ENCODE data around the gene PRDX1.
"Not testable (repeated sequence)": the region's sequence is repeated elsewhere in the genome, so short reads cannot be mapped to it uniquely, and the experiment has no call there.

The PRDX1 gene

GRCh38 chr1:45535988-45536766 lies 14.5 kb upstream of the PRDX1 start:
- no peak for DNase-seq

- DNase-seq = no peak
These were observed 10.2 kb upstream of the PRDX1 start for GRCh38 chr1:45531873-45532272.

GRCh38 chr1:45530632-45531135 lies 9.0 kb upstream of the PRDX1 start:
- no peak for DNase-seq

- no peak for DNase-seq
These were observed 4.5 kb upstream of the PRDX1 start for GRCh38 chr1:45526135-45526644.

- not testable (repeated sequence) for DNase-seq
These were observed 2.3 kb upstream of the PRDX1 start for GRCh38 chr1:45523975-45524374.

- not testable (repeated sequence) for DNase-seq
These were observed 1.8 kb upstream of the PRDX1 start for GRCh38 chr1:45523516-45523915.

- DNase-seq = peak; percentile 64
These were observed 830 bp upstream of the PRDX1 start for GRCh38 chr1:45522324-45523104.

- DNase-seq = not testable (repeated sequence)
These were observed 1.9 kb downstream of the PRDX1 start for GRCh38 chr1:45519774-45520173.

- DNase-seq = no peak
These were observed 2.8 kb downstream of the PRDX1 start for GRCh38 chr1:45518910-45519309.

- DNase-seq = not testable (repeated sequence)
These were observed 3.3 kb downstream of the PRDX1 start for GRCh38 chr1:45518366-45518765.

GRCh38 chr1:45516465-45516864 lies 5.2 kb downstream of the PRDX1 start:
- no peak for DNase-seq

- DNase-seq = no peak
These were observed 5.6 kb downstream of the PRDX1 start for GRCh38 chr1:45516036-45516435.

GRCh38 chr1:45513532-45514260 lies 8.0 kb downstream of the PRDX1 start:
- peak; percentile 60 for DNase-seq

GRCh38 chr1:45512641-45513054 lies 9.0 kb downstream of the PRDX1 start:
- DNase-seq = peak; percentile 60

GRCh38 chr1:45510972-45511527 lies 10.6 kb downstream of the PRDX1 start:
- no peak for DNase-seq

GRCh38 chr1:45510036-45510971 lies 11.4 kb downstream of the PRDX1 start:
- no peak for DNase-seq

- peak; percentile 34 for DNase-seq
These were observed 13.2 kb downstream of the PRDX1 start for GRCh38 chr1:45508295-45509151.

- DNase-seq = no peak
These were observed 13.8 kb downstream of the PRDX1 start for GRCh38 chr1:45507893-45508292.

GRCh38 chr1:45507195-45507594 lies 14.5 kb downstream of the PRDX1 start:
- no peak for DNase-seq
